HCT116 (cell line): ENCODE measurements around the gene LRRN2.

Experiments
- ATF3 ChIP-seq: IDR thresholded peaks from 2 replicates; pipeline ENCODE4 v1.6.1; 2012
- CEBPB ChIP-seq: IDR thresholded peaks from 2 replicates; pipeline ENCODE4 v1.6.1; 2012; ENCODE audit warnings: low read depth
- CTCF ChIP-seq, 3 experiments: fragments of 200-600 bp in 1 of 3; sonication (generic) in 1 of 3; IDR thresholded peaks in 2 of 3; conservative IDR thresholded peaks in 1 of 3; 2 replicates each; pipeline ENCODE4 v1.5.1; 2012 to 2017; ENCODE audit warnings: low read depth in 2 of 3, low read length in 2 of 3, antibody characterized with exemption in 1 of 3, borderline replicate concordance in 1 of 3, control low read depth in 1 of 3, mild to moderate bottlenecking in 1 of 3, mixed read lengths in 1 of 3, mixed run types in 1 of 3, moderate library complexity in 1 of 3; ENCODE audit not compliant: insufficient read depth in 1 of 3
- EZH2 ChIP-seq: fragments of 200-600 bp; sonication (generic); IDR thresholded peaks from 2 replicates; pipeline ENCODE4 v1.6.1; 2017; ENCODE audit warnings: antibody characterized with exemption, mixed run types
- MAX ChIP-seq: IDR thresholded peaks from 2 replicates; pipeline ENCODE4 v1.6.1; 2012
- POLR2A ChIP-seq: IDR thresholded peaks from 2 replicates; pipeline ENCODE4 v1.7.0; 2011; ENCODE audit warnings: borderline replicate concordance; ENCODE audit not compliant: insufficient read depth, insufficient read length; ENCODE audit errors: extremely low read depth
- POLR2AphosphoS5 ChIP-seq: IDR thresholded peaks from 2 replicates; pipeline ENCODE4 v1.6.1; 2011; ENCODE audit warnings: mild to moderate bottlenecking, low read depth, low read length, moderate library complexity
- REST ChIP-seq: IDR thresholded peaks from 2 replicates; pipeline ENCODE4 v1.6.1; 2012; ENCODE audit warnings: low read depth
- SIN3A ChIP-seq: IDR thresholded peaks from 2 replicates; pipeline ENCODE4 v1.6.1; 2012; ENCODE audit warnings: low read depth
- SP1 ChIP-seq: IDR thresholded peaks from 2 replicates; pipeline ENCODE4 v1.6.1; 2012; ENCODE audit warnings: low read depth
- YY1 ChIP-seq: IDR thresholded peaks from 2 replicates; pipeline ENCODE4 v1.6.1; 2011; ENCODE audit warnings: low read length, low read depth, moderate library complexity, mild to moderate bottlenecking; ENCODE audit not compliant: insufficient replicate concordance; ENCODE audit errors: extremely low read depth
- ZFX ChIP-seq: fragments of 450-650 bp; IDR thresholded peaks from 2 replicates; pipeline ENCODE4 v1.6.1; 2017

- TF ChIP-seq CTCF (IDR thresholded peaks at IDR 0.05 in 2 of 3, conservative IDR thresholded peaks at IDR 0.05 in 1 of 3; ENCODE audit: borderline replicate concordance in 1 of 3, insufficient read depth in 1 of 3, low read depth in 2 of 3, low read length in 2 of 3) (no peak), YY1 (no peak), SP1 (no peak), ATF3 (no peak), POLR2A (no peak), EZH2 (no peak), ZFX (no peak), POLR2AphosphoS5 (no peak), SIN3A (no peak), REST (no peak), CEBPB (no peak), MAX (no peak)
Observed at GRCh38 chr1:204633665-204634064, 51.9 kb downstream of the LRRN2 start.
